Tibial artery (tissue), 4 donors: ENCODE results near the gene NOS3.
A peak's percentile ranks its signal among the peaks of the same experiment; 100 is the strongest.

ENCODE experiments used
- DNase-seq, 2 donors: peaks; one replicate each; pipeline ENCODE4 v3.0.0-alpha.2; 2019
- H3K27ac ChIP-seq, 2 donors: fragments of 200-600 bp; sonication (generic) in 1 of 2; 1 replicate in 1 of 2; 2 replicates in 1 of 2; pipeline ENCODE4 v1.5.1; 2018 to 2019; ENCODE audit warnings: mild to moderate bottlenecking in 1 of 2
- H3K27me3 ChIP-seq, 2 donors: fragments of 200-600 bp; sonication (generic) in 1 of 2; one replicate each; pipeline versions ENCODE4 v1.5.1 to v1.6.0; 2016 to 2019
- H3K36me3 ChIP-seq, 3 donors: fragments of 200-600 bp; sonication (generic) in 2 of 3; one replicate each; pipeline ENCODE4 v1.5.1; 2016 to 2019; ENCODE audit warnings: mild to moderate bottlenecking in 2 of 3
- H3K4me1 ChIP-seq, 4 donors: fragments of 200-600 bp; sonication (generic) in 2 of 4; 1 replicate in 3 of 4; 2 replicates in 1 of 4; pipeline ENCODE4 v1.5.1; 2016 to 2019
- H3K4me3 ChIP-seq, 2 donors: fragments of 200-600 bp; sonication (generic) in 1 of 2; 1 replicate in 1 of 2; 2 replicates in 1 of 2; pipeline ENCODE4 v1.5.1; 2018 to 2019; ENCODE audit warnings: mild to moderate bottlenecking in 2 of 2
- H3K9me3 ChIP-seq, 3 donors: fragments of 200-600 bp; sonication (generic) in 1 of 3; one replicate each; pipeline ENCODE4 v1.5.1; 2016 to 2019
- CTCF ChIP-seq, 2 experiments: fragments of 200-600 bp in 1 of 2; fragments of 450-650 bp in 1 of 2; IDR thresholded peaks; one replicate each; pipeline ENCODE4 v1.5.1; 2017 to 2019; ENCODE audit warnings: antibody characterized with exemption in 2 of 2, mild to moderate bottlenecking in 1 of 2, moderate library complexity in 1 of 2
- intact Hi-C: fragments of 100-400 bp; cut with DNase I; formaldehyde crosslinking; loops from one replicate; pipeline ENCODE4 v1.15.0; 2023; ENCODE audit warnings: low total_unique reads

The NOS3 gene

DNA sequence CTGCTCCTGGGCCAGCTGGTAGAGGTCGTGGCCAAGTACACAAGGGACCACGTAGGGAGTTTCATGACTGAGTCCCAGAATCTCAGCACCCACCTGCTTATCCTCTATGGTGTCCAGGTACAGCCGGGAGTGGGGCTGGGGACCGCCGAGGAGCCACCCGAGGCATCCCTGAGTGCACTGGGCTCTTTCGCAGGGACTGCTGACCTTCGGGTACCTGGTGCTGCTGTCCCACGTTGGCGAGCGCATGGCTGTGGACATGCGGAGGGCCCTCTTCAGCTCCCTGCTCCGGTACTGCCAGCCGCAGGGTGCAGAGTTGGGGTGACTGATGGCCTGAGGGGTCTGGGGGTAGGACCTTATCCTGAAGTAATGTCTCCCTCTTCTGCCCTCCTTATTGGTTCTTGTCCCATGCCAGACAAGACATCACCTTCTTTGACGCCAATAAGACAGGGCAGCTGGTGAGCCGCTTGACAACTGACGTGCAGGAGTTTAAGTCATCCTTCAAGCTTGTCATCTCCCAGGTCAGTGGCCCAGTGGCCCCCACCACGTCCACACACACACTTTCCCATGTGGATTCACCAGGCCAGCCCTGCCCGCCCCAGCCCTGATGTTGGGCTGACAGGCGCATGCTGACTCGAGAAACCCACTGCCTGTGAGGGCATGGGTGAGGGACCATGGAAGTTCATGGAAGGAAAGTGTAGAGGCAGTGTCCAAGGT is 43.7 kb downstream of the NOS3 start:
- TF ChIP-seq CTCF (IDR thresholded peaks at IDR 0.05) = no peak
- Histone ChIP-seq H3K4me3 (no peak overlapping the region), H3K27me3 (no peaks in the 10 kb centered on the region), H3K27ac (no peak overlapping the region), H3K4me1 (peaks cover 0 to 16% (median 9%) of the 10 kb centered on the region in 4 donors), H3K36me3 (peaks cover 12 to 58% (median 36%) of the 10 kb centered on the region in 3 donors), H3K9me3 (no peaks in the 10 kb centered on the region)
- DNase-seq = no peak
- intact Hi-C loops = loop anchor here (5.0 kb wide), 1 partner anchor 78 kb away; no protein-coding TSS in a partner anchor

DNA sequence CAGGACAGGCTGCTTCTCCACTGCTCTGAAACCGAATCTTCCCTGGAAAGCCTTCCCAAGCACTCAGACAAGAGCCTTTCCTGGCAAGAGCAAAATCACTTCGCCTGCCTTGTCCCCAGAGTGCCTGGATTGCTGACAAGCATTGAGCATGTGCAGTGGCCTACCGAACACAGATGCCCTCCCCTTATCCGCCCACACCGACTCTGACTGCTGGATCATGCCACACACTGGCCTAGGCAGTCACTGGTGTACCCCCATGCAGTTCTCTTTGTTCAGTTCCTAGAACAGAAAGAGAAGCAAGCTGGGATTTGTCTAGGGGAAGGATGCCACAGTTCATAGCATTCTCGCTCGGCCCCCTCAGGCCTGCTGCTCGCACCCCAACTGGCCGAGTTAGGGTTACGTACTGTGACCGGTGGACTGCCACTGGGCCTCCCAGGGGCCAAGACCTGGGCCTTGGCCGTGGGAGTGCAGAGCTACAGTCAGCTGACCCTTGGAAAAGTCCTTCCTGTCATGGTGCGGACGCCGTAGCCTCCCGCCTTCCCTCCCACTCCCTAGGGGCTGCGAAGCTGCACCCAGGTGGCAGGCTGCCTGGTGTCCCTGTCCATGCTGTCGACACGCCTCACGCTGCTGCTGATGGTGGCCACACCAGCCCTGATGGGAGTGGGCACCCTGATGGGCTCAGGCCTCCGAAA is 44.4 kb downstream of the NOS3 start:
- Histone ChIP-seq H3K4me3 (no peak overlapping the region), H3K9me3 (no peaks in the 10 kb centered on the region), H3K36me3 (peaks cover 12 to 58% (median 36%) of the 10 kb centered on the region in 3 donors), H3K4me1 (peaks cover 0 to 14% (median 11%) of the 10 kb centered on the region in 4 donors), H3K27me3 (no peaks in the 10 kb centered on the region), H3K27ac (no peak overlapping the region)
- intact Hi-C loops = loop anchor here (5.0 kb wide), 1 partner anchor 77 kb away; no protein-coding TSS in a partner anchor
- no peak for DNase-seq
- TF ChIP-seq CTCF (IDR thresholded peaks at IDR 0.05) = no peak

DNA sequence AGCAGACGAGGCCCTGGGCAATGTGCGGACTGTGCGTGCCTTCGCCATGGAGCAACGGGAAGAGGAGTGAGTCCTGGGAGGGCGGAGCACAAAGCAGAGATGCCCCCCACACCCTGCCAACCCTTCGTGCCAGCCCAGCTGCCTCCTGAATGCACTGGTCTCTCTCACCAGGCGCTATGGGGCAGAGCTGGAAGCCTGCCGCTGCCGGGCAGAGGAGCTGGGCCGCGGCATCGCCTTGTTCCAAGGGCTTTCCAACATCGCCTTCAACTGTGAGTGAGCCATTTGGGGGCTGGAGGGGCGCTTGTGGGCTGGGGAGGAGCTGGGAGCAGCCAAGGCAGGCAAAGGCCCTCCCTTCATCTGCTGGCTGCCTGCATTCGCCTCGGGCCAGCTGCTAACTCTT is 45.1 kb downstream of the NOS3 start:
- Histone ChIP-seq H3K9me3 (no peaks in the 10 kb centered on the region), H3K4me3 (no peak overlapping the region), H3K27me3 (no peaks in the 10 kb centered on the region), H3K36me3 (peaks cover 12 to 60% (median 36%) of the 10 kb centered on the region in 3 donors), H3K4me1 (peaks cover 0 to 14% (median 11%) of the 10 kb centered on the region in 4 donors), H3K27ac (no peak overlapping the region)
- intact Hi-C loops = loop anchor here (5.0 kb wide), 1 partner anchor 76 kb away; no protein-coding TSS in a partner anchor
- TF ChIP-seq CTCF (IDR thresholded peaks at IDR 0.05) = no peak
- DNase-seq = no peak

GRCh38 chr7:151038951-151039849 is 48.4 kb downstream of the NOS3 start:
- DNase-seq = peak; percentile 74 to 80
- Histone ChIP-seq H3K4me1 (peaks cover 0 to 14% (median 11%) of the 10 kb centered on the region in 4 donors), H3K27me3 (no peaks in the 10 kb centered on the region), H3K9me3 (no peaks in the 10 kb centered on the region), H3K36me3 (peaks cover 12 to 67% (median 35%) of the 10 kb centered on the region in 3 donors), H3K4me3 (no peak overlapping the region), H3K27ac (peak overlapping the region; percentile 52 to 61)
- TF ChIP-seq CTCF (IDR thresholded peaks at IDR 0.05) = no peak
- intact Hi-C loops = loop anchor here (5.0 kb wide), 1 partner anchor 73 kb away; no protein-coding TSS in a partner anchor
